Vagina (tissue), 2 donors: ENCODE data around the gene FGF12. TPM values are rescaled to one million over a fixed set of nuclear protein-coding genes. Genes with fewer than 3 reads are reported as not detected.
"Not testable (repeated sequence)": the region's sequence is repeated elsewhere in the genome, so short reads cannot be mapped to it uniquely, and the experiment has no call there.

ENCODE experiments used
- DNase-seq, 2 donors: peaks; one replicate each; pipeline ENCODE4 v3.0.0-alpha.2; 2017; ENCODE audit errors: extremely low spot score in 2 of 2
- H3K27ac ChIP-seq: fragments of 200-600 bp; sonication (generic); one replicate; pipeline ENCODE4 v1.5.1; 2019
- H3K27me3 ChIP-seq: fragments of 200-600 bp; sonication (generic); one replicate; pipeline ENCODE4 v1.5.1; 2019
- H3K36me3 ChIP-seq, 2 donors: fragments of 200-600 bp; sonication (generic); one replicate each; pipeline ENCODE4 v1.5.1; 2017 to 2019
- H3K4me1 ChIP-seq: fragments of 200-600 bp; sonication (generic); one replicate; pipeline ENCODE4 v1.5.1; 2019
- H3K4me3 ChIP-seq, 2 donors: fragments of 200-600 bp; sonication (generic); 1 replicate in 1 of 2; 2 replicates in 1 of 2; pipeline ENCODE4 v1.5.1; 2016 to 2019
- H3K9me3 ChIP-seq: fragments of 200-600 bp; sonication (generic); one replicate; pipeline ENCODE4 v1.5.1; 2019
- CTCF ChIP-seq, 3 experiments: fragments of 450-650 bp in 2 of 3; fragments of 200-600 bp in 1 of 3; sonication (generic) in 1 of 3; IDR thresholded peaks; one replicate each; pipeline ENCODE4 v1.5.1; 2017 to 2019; ENCODE audit warnings: antibody characterized with exemption in 3 of 3, mild to moderate bottlenecking in 2 of 3, moderate library complexity in 2 of 3
- POLR2A ChIP-seq, 2 donors: fragments of 450-650 bp; IDR thresholded peaks; one replicate each; pipeline ENCODE4 v1.6.1; 2017; ENCODE audit warnings: antibody characterized with exemption in 2 of 2, mild to moderate bottlenecking in 2 of 2, moderate library complexity in 2 of 2
- POLR2AphosphoS5 ChIP-seq, 2 donors: sonication (generic); formaldehyde crosslinking; IDR thresholded peaks; one replicate each; pipeline ENCODE4 v1.9.0; 2017; ENCODE audit warnings: antibody characterized with exemption in 2 of 2, mild to moderate bottlenecking in 2 of 2, low read depth in 1 of 2; ENCODE audit not compliant: insufficient read depth in 1 of 2
- intact Hi-C: fragments of 100-400 bp; cut with DNase I; formaldehyde crosslinking; loops from one replicate; pipeline ENCODE4 v1.15.1; 2023
- total RNA-seq: library from RNA; depleted of rRNA; stranded (reverse); fragments of >200 nt; gene quantifications from one replicate; pipeline ENCODE4 v1.2.3, GENCODE V29; 2016

Gene FGF12
- total RNA-seq, 1 donor from 2014 or later = 1.5 TPM

GRCh38 chr3:192747746-192748145, 20.4 kb upstream of the FGF12 start:
- H3K4me1 ChIP-seq = no peaks in the 10 kb centered on the region
- H3K27me3 ChIP-seq = no peaks in the 10 kb centered on the region
- no peaks in the 10 kb centered on the region for H3K9me3 ChIP-seq
- TF ChIP-seq POLR2AphosphoS5 (IDR thresholded peaks at IDR 0.05; ENCODE audit: insufficient read depth in 1 of 2, low read depth in 1 of 2) (no peak), CTCF (IDR thresholded peaks at IDR 0.05) (no peak), POLR2A (IDR thresholded peaks at IDR 0.05) (no peak)
- no peaks in the 10 kb centered on the region for H3K36me3 ChIP-seq
- H3K27ac ChIP-seq = no peak overlapping the region
- DNase-seq = no peak
- no peak overlapping the region for H3K4me3 ChIP-seq
- intact Hi-C loops = no loop called here

GRCh38 chr3:192747145-192747544, 19.8 kb upstream of the FGF12 start:
- no peak overlapping the region for H3K27ac ChIP-seq
- DNase-seq = no peak
- H3K9me3 ChIP-seq = no peaks in the 10 kb centered on the region
- intact Hi-C loops = no loop called here
- no peaks in the 10 kb centered on the region for H3K36me3 ChIP-seq
- no peak overlapping the region for H3K4me3 ChIP-seq
- no peaks in the 10 kb centered on the region for H3K27me3 ChIP-seq
- TF ChIP-seq CTCF (IDR thresholded peaks at IDR 0.05) = no peak
- no peak for TF ChIP-seq POLR2A (IDR thresholded peaks at IDR 0.05)
- no peak for TF ChIP-seq POLR2AphosphoS5 (IDR thresholded peaks at IDR 0.05; ENCODE audit: insufficient read depth in 1 of 2, low read depth in 1 of 2)
- H3K4me1 ChIP-seq = no peaks in the 10 kb centered on the region

- Histone ChIP-seq H3K36me3 (no peaks in the 10 kb centered on the region), H3K4me3 (no peak overlapping the region), H3K27ac (no peak overlapping the region), H3K4me1 (no peaks in the 10 kb centered on the region), H3K27me3 (no peaks in the 10 kb centered on the region), H3K9me3 (no peaks in the 10 kb centered on the region)
- intact Hi-C loops = no loop called here
- no peak for TF ChIP-seq POLR2AphosphoS5 (IDR thresholded peaks at IDR 0.05; ENCODE audit: insufficient read depth in 1 of 2, low read depth in 1 of 2)
- no peak for TF ChIP-seq POLR2A (IDR thresholded peaks at IDR 0.05)
- TF ChIP-seq CTCF (IDR thresholded peaks at IDR 0.05) = no peak
- DNase-seq = no peak
Observed at GRCh38 chr3:192745150-192745549, 17.8 kb upstream of the FGF12 start.

- H3K27me3 ChIP-seq, H3K36me3 ChIP-seq, H3K27ac ChIP-seq, H3K4me1 ChIP-seq, H3K4me3 ChIP-seq, H3K9me3 ChIP-seq, intact Hi-C loops, DNase-seq: not testable (repeated sequence)
Observed at GRCh38 chr3:192744604-192745003, 17.3 kb upstream of the FGF12 start.

- Histone ChIP-seq H3K9me3 (no peaks in the 10 kb centered on the region), H3K36me3 (no peaks in the 10 kb centered on the region), H3K27ac (no peak overlapping the region), H3K4me1 (no peaks in the 10 kb centered on the region), H3K27me3 (no peaks in the 10 kb centered on the region), H3K4me3 (no peak overlapping the region)
- DNase-seq = no peak
- intact Hi-C loops = no loop called here
- TF ChIP-seq CTCF (IDR thresholded peaks at IDR 0.05) = no peak
- TF ChIP-seq POLR2A (IDR thresholded peaks at IDR 0.05) = no peak
- TF ChIP-seq POLR2AphosphoS5 (IDR thresholded peaks at IDR 0.05; ENCODE audit: insufficient read depth in 1 of 2, low read depth in 1 of 2) = no peak
Observed at GRCh38 chr3:192737506-192737905, 10.2 kb upstream of the FGF12 start.

- no peaks in the 10 kb centered on the region for H3K9me3 ChIP-seq
- DNase-seq = no peak
- peaks cover 6% of the 10 kb centered on the region for H3K4me1 ChIP-seq
- no peak overlapping the region for H3K27ac ChIP-seq
- no peaks in the 10 kb centered on the region for H3K36me3 ChIP-seq
- no peak for TF ChIP-seq CTCF (IDR thresholded peaks at IDR 0.05)
- TF ChIP-seq POLR2AphosphoS5 (IDR thresholded peaks at IDR 0.05; ENCODE audit: insufficient read depth in 1 of 2, low read depth in 1 of 2) = no peak
- TF ChIP-seq POLR2A (IDR thresholded peaks at IDR 0.05) = no peak
- intact Hi-C loops = no loop called here
- no peaks in the 10 kb centered on the region for H3K27me3 ChIP-seq
- H3K4me3 ChIP-seq = no peak overlapping the region
Observed at GRCh38 chr3:192731233-192731632, 3.9 kb upstream of the FGF12 start.
